Measurements from ENCODE around the gene PPP1CB. TPM values are rescaled to one million over a fixed set of nuclear protein-coding genes. Genes with fewer than 3 reads are reported as not detected.

The PPP1CB gene
- total and polyA plus RNA-seq, 4 donors = 85.7 to 309 (median 181) TPM

DNA sequence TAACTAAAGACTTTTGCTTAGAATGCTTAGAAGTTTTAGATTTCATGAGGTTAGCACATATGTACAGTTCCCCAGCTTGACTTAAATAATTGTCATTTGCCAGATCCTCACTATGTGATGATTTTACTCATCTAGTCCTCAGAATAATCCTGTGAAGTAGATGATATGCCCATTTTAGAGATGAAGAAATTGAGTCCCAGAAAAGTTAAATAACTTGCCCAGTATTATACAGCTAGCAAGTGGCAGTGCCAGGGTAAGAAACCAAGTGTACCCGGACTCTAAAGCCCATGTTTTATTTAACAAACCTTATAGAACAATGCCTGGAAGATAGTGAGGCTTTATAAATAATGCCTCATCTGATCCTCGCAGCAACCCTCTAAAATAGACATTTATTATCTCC lies 87.3 kb downstream of the PPP1CB start:
- Histone ChIP-seq H3K9ac (ENCODE audit: insufficient read depth in 1 of 2, low read length in 2 of 2) (no peak overlapping the region), H3K36me3 (ENCODE audit: control insufficient read depth in 4 of 4, insufficient read depth in 4 of 4, low read length in 4 of 4) (no peaks in the 10 kb centered on the region), H3K4me1 (ENCODE audit: control insufficient read depth in 5 of 5, insufficient read depth in 5 of 5, low read length in 5 of 5) (no peaks in the 10 kb centered on the region), H3K9me3 (ENCODE audit: control insufficient read depth in 4 of 4, insufficient read depth in 3 of 4, low read length in 3 of 4) (no peaks in the 10 kb centered on the region), H3K4me3 (no peak overlapping the region), H3K27me3 (ENCODE audit: control insufficient read depth in 3 of 3, insufficient read depth in 3 of 3, low read length in 2 of 3) (no peaks in the 10 kb centered on the region), H3K27ac (ENCODE audit: low read depth in 1 of 2, low read length in 1 of 2) (no peak overlapping the region)
- ATAC-seq (ENCODE audit: insufficient read depth, low FRiP score) (no peak), DNase-seq (no peak)
- WGBS, 2 donors = 88 to 93% methylated on average over 2 of the region's 2 CpGs
- TF ChIP-seq, protein P1, sequence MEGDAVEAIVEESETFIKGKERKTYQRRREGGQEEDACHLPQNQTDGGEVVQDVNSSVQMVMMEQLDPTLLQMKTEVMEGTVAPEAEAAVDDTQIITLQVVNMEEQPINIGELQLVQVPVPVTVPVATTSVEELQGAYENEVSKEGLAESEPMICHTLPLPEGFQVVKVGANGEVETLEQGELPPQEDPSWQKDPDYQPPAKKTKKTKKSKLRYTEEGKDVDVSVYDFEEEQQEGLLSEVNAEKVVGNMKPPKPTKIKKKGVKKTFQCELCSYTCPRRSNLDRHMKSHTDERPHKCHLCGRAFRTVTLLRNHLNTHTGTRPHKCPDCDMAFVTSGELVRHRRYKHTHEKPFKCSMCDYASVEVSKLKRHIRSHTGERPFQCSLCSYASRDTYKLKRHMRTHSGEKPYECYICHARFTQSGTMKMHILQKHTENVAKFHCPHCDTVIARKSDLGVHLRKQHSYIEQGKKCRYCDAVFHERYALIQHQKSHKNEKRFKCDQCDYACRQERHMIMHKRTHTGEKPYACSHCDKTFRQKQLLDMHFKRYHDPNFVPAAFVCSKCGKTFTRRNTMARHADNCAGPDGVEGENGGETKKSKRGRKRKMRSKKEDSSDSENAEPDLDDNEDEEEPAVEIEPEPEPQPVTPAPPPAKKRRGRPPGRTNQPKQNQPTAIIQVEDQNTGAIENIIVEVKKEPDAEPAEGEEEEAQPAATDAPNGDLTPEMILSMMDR (IDR thresholded peaks at IDR 0.05; ENCODE audit: control extremely low read depth, extremely low read depth) = no peak

DNA sequence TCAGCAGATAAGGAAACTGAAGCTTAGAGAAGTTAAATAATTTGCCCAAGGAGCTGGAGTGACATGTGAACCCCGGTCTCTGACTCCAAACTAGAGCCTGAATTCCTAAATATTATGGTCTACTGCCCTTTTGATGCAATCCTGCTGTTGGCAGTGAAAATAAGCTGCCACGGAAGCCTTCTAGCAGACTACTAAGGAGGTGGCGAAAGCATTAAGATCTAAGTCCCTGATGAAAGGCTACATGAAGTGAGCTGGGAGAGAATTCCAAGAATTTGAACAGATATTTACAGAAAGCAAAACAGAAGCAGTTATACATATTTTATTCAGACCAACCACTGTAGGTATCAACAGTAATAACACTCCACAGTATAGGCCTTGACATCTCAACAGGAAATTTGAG lies 90.4 kb downstream of the PPP1CB start:
- no peaks in the 10 kb centered on the region for H3K9me3 ChIP-seq (ENCODE audit: control insufficient read depth in 4 of 4, insufficient read depth in 3 of 4, low read length in 3 of 4)
- no peak overlapping the region for H3K4me3 ChIP-seq
- H3K27me3 ChIP-seq (ENCODE audit: control insufficient read depth in 3 of 3, insufficient read depth in 3 of 3, low read length in 2 of 3) = no peaks in the 10 kb centered on the region
- no peak overlapping the region for H3K9ac ChIP-seq (ENCODE audit: insufficient read depth in 1 of 2, low read length in 2 of 2)
- ATAC-seq (ENCODE audit: insufficient read depth, low FRiP score) (no peak), DNase-seq (peak in 1 of 3 donors; percentile 6)
- TF ChIP-seq, protein P1 (IDR thresholded peaks at IDR 0.05; ENCODE audit: control extremely low read depth, extremely low read depth) = no peak
- H3K4me1 ChIP-seq (ENCODE audit: control insufficient read depth in 5 of 5, insufficient read depth in 5 of 5, low read length in 5 of 5) = no peaks in the 10 kb centered on the region
- 56% methylated on average over 3 of the region's 3 CpGs for WGBS, 2 donors
- H3K36me3 ChIP-seq (ENCODE audit: control insufficient read depth in 4 of 4, insufficient read depth in 4 of 4, low read length in 4 of 4) = no peaks in the 10 kb centered on the region
- H3K27ac ChIP-seq (ENCODE audit: low read depth in 1 of 2, low read length in 1 of 2) = no peak overlapping the region

Other genes with a start within 250 kb of the PPP1CB start
- gene SPDYA, start 59.0 kb downstream of the PPP1CB start, total RNA-seq = 1 to 10 TPM; 1.1 to 6.9 TPM
- gene SPDYA, start 59.0 kb downstream of the PPP1CB start, polyA plus RNA-seq = under 1 TPM; 0.10 to 0.11 TPM
- gene TRMT61B, start 118.5 kb downstream of the PPP1CB start, total RNA-seq = 10 to 100 TPM; 10.5 to 21.1 TPM
- gene TRMT61B, start 118.5 kb downstream of the PPP1CB start, polyA plus RNA-seq = 10 to 100 TPM in 1 of 2 donors, 1 to 10 TPM in 1; 9.6 to 30.7 TPM
- gene WDR43, start 142.8 kb downstream of the PPP1CB start, total RNA-seq = 10 to 100 TPM; 36.9 to 40.2 TPM
- 10 to 100 TPM in 1 of 2 donors, 1 to 10 TPM in 1; 8.2 to 19.2 TPM for gene WDR43, start 142.8 kb downstream of the PPP1CB start, polyA plus RNA-seq
- 10 to 100 TPM in 1 of 2 donors, 1 to 10 TPM in 1; 7.0 to 19.8 TPM for gene TOGARAM2, start 229.5 kb downstream of the PPP1CB start, total RNA-seq
- gene TOGARAM2, start 229.5 kb downstream of the PPP1CB start, polyA plus RNA-seq = 1 to 10 TPM; 7.9 to 9.3 TPM

All from lung (tissue), 12 donors.